ENCODE measurements around the gene PRKG1.

Gene PRKG1

DNA sequence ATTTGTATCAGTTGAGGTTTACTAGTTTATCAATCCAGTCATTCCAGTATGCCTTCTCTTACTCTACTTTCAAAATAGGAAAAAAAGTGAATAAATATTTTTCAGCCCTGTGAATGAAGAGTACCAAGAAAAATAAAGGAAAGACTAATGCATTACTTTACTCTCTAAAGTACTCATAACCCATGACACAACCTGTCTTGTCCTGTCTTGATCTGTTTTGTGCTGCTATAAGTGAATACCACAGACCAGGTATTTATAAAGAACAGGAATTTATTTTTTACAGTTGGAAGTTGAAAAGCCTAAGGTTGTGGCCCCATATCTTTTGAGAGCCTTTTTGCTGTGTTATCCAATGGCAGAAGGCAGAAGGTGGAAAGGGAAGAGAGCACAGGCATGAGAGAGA lies 1045.2 kb downstream of the PRKG1 start:
- H3K27ac ChIP-seq = no peak overlapping the region
- TF ChIP-seq CTCF (IDR thresholded peaks at IDR 0.05) (no peak), ZFX (IDR thresholded peaks at IDR 0.05; ENCODE audit: borderline replicate concordance) (no peak)

GRCh38 chr10:52121688-52122087 lies 1047.4 kb downstream of the PRKG1 start:
- no peak for TF ChIP-seq ZFX (IDR thresholded peaks at IDR 0.05; ENCODE audit: borderline replicate concordance)
- TF ChIP-seq CTCF (IDR thresholded peaks at IDR 0.05) = no peak
- no peak overlapping the region for H3K27ac ChIP-seq

DNA sequence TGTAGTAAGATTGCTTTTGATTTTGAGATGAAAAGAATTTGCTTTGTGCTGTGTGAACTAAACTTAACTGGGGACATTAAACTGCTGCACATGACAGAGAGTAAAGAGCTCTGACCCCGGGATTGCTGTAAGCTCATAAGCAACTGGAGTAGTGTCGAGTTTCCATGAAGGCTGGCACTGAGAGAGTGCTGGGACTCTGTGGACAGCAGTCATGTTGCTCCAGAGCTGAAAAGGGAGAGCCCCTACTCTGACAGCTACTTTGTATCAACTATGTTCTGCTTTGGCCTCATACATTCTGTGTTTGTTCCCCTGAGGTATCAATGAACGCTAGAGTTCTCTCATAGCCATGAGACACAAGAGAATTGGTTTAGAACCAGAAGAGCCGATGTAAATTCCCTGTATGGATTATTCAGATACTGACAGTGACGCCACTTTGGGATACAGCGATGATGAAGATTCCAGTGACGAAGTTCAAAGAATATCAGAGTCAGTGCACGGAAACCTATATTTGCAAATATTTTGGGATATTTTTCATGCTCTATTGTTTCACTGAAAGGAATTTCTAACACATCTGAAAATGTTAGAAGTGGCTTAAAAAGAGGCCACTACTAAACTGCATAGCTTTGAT lies 1053.9 kb downstream of the PRKG1 start:
- TF ChIP-seq CTCF (IDR thresholded peaks at IDR 0.05) (no peak), ZFX (IDR thresholded peaks at IDR 0.05; ENCODE audit: borderline replicate concordance) (no peak)
- H3K27ac ChIP-seq = no peak overlapping the region

DNA sequence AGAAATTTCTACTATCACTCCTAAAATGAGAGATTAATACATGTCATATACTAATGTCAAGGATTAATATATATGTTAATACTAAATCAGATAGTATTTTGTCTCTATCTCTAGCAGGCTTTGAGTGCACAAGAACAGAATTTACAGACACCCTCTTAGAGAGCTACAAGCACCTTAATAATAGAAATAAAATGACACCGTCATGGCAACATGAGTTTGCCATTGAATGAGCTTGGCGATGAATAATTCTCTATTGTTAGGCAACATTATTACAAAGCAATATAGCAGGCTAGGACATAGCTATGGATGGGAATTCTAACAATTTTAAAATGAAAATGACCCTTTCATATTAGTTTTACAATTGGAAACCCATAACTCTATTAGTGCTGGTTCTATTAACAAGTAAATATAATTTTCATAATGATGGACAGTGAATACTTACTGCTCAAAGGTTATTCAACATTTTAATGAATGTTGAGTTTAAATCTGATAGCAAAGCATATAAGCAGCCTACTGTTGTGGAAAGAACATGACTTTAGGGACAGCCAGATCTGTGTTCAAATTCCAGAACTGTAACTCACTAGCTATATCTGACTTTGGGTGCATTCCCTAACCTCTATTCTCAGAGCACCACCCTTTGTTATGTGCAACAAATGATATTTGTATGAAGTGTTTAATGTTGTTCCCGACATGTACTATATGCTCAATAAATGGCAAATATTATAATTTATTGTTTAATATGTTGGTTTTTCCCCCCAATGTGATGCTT lies 1055.3 kb downstream of the PRKG1 start:
- TF ChIP-seq CTCF (IDR thresholded peaks at IDR 0.05) (no peak), ZFX (IDR thresholded peaks at IDR 0.05; ENCODE audit: borderline replicate concordance) (no peak)
- no peak overlapping the region for H3K27ac ChIP-seq

- TF ChIP-seq CTCF (IDR thresholded peaks at IDR 0.05) (no peak), ZFX (IDR thresholded peaks at IDR 0.05; ENCODE audit: borderline replicate concordance) (no peak)
- H3K27ac ChIP-seq = no peak overlapping the region
Measured at GRCh38 chr10:52135101-52135500, 1060.8 kb downstream of the PRKG1 start.

DNA sequence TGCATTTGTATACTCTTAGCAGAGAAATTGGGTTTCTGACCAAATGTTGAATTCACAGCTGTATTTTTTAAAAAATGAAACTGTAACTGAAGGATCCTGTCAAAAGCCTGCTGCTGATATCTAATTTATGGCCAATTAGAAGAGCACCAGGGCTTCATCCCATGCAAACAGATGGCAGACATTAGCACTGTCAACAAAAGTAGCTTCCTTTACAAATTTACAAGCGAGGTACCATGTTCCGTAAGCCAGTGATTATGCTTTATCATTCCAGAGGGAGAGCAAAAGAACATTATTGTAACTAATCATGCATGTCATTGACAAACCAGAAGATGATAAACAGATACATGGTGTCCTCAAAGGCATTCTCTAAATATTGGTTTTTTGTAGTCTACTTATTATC lies 1062.6 kb downstream of the PRKG1 start:
- no peak overlapping the region for H3K27ac ChIP-seq
- TF ChIP-seq ZFX (IDR thresholded peaks at IDR 0.05; ENCODE audit: borderline replicate concordance) (no peak), CTCF (IDR thresholded peaks at IDR 0.05) (no peak)

- TF ChIP-seq ZFX (IDR thresholded peaks at IDR 0.05; ENCODE audit: borderline replicate concordance) (no peak), CTCF (IDR thresholded peaks at IDR 0.05) (no peak)
- H3K27ac ChIP-seq = no peak overlapping the region
Measured at GRCh38 chr10:52143338-52143737, 1069.1 kb downstream of the PRKG1 start.
